Effector memory CD4-positive, alpha-beta T cell (primary cell): ENCODE measurements around the gene SYNM.

Experiments used
- DNase-seq, 3 donors: peaks; one replicate each; pipeline ENCODE4 v3.0.0-alpha.2; 2020
- H3K27ac ChIP-seq: 2 replicates; pipeline ENCODE4 v1.7.0; 2013; ENCODE audit warnings: mild to moderate bottlenecking, low read length, moderate library complexity; ENCODE audit not compliant: insufficient read depth, poor library complexity, severe bottlenecking
- H3K27me3 ChIP-seq: replicated peaks from 2 replicates; pipeline ENCODE4 v1.7.0; 2013; ENCODE audit warnings: mild to moderate bottlenecking, low read length; ENCODE audit not compliant: insufficient read depth, control insufficient read depth, poor library complexity, severe bottlenecking
- H3K36me3 ChIP-seq: 2 replicates; pipeline ENCODE4 v1.7.0; 2013; ENCODE audit warnings: mild to moderate bottlenecking, low read length, moderate library complexity; ENCODE audit not compliant: control insufficient read depth, insufficient read depth
- H3K4me1 ChIP-seq: 2 replicates; pipeline ENCODE4 v1.7.0; 2013; ENCODE audit warnings: low read length, mild to moderate bottlenecking; ENCODE audit not compliant: control insufficient read depth, insufficient read depth, poor library complexity, severe bottlenecking
- H3K4me3 ChIP-seq: 2 replicates; pipeline ENCODE4 v1.7.0; 2013; ENCODE audit warnings: low read length, low read depth, mild to moderate bottlenecking; ENCODE audit not compliant: insufficient read depth, poor library complexity, severe bottlenecking
- H3K9me3 ChIP-seq: 2 replicates; pipeline ENCODE4 v1.7.0; 2013; ENCODE audit warnings: mild to moderate bottlenecking, low read length, moderate library complexity; ENCODE audit not compliant: control insufficient read depth

The SYNM gene

DNA sequence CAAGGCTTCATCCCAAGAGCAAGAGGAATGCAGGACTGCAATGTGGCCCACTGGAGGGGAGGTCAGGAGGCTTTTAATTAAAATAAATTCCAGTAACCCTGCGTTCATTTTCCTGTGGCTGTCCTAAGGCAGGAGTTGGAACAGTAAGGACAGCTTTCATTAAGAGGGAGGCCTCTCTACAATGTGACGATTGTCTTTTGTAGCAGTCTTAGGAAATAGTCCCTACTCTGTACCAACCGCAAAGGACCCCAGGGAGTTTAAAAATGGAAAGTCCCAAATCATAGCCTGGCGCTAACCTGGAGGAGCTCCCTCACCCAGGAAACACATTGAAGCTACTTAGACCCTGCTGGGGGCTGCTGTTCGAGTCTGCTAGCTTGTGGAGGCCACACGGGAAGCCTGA lies 62.8 kb downstream of the SYNM start:
- H3K27ac ChIP-seq, result no peak overlapping the region
- H3K27me3 ChIP-seq, result no peaks in the 10 kb centered on the region
- no peaks in the 10 kb centered on the region for H3K4me1 ChIP-seq
- no peak for DNase-seq
- H3K4me3 ChIP-seq, result no peak overlapping the region
- H3K9me3 ChIP-seq, result no peaks in the 10 kb centered on the region
- H3K36me3 ChIP-seq, result no peaks in the 10 kb centered on the region

DNA sequence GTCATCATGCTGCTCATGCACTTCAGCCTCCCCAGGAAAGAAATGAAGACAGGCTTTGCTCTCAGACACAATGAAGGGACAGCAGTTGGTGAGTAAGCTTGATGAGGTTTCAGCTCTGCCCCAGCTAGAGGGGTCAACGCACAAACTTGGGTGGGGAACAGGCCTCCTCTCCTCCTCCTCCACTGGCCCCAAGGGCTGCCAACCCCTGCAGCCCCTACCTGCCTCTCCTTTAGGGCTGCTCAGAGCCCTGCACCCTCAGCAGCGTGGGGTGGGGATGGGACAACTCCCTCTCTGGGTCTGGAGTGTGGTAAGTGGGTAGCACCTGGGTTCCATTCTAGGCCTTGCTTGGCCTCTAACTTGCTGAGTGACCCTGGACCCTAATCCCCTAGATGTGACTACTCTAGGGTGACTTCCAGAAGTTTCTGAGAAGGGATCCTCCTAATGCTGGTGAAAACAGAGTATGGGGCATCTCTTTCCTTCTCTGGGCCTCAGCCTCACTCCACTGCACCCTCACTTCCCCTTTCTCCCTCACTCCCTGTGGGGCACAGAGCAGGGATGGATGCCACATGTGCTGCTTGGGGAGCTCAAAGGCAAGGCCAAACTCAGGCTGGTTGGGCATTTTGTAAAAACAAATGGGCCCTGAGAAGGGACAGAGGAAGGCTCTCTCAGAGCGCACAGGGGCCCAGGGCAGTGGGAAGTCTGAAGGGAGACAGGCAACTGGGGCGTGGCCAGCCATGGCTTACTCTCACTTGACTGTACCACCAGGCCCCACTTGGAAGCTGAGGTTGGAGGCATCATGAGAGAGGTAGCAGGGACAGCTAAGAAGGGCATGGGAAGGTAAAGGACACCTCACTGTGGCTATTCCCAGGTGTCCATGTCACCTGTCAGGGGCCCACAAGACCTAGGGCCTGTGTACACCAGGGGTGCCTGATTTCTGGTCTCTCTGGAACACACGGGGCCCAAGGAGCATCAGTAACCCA lies 64.0 kb downstream of the SYNM start:
- H3K9me3 ChIP-seq, result no peaks in the 10 kb centered on the region
- no peak overlapping the region for H3K27ac ChIP-seq
- no peaks in the 10 kb centered on the region for H3K4me1 ChIP-seq
- H3K4me3 ChIP-seq, result no peak overlapping the region
- DNase-seq, result no peak
- no peaks in the 10 kb centered on the region for H3K36me3 ChIP-seq
- no peaks in the 10 kb centered on the region for H3K27me3 ChIP-seq

DNA sequence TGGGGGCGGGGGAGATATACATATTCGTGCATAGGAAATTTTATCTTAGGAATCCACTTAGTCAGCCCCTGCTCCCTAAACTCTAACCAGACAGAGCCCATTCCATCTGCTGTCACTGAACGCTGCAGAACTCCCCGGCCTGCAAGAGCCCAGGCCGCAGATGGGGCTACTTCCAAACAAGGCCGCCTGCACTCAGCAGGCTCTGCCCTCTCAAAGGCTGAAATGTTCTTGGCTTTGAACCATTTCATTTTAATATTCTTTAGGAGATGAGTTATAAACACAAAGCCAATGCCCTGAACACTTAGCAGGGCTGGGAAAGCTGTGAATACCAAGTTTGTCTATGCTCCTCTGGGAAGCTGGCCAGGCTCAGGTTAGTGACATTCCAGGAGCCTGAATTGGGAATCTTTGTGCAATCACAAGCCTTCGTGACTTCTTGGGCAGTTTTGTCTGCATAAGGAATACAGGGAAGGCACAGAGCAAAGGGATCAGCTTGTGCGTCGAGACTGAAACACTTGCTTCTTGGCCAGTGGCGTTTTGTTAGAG lies 65.0 kb downstream of the SYNM start:
- DNase-seq, result no peak
- no peak overlapping the region for H3K27ac ChIP-seq
- H3K36me3 ChIP-seq, result no peaks in the 10 kb centered on the region
- no peaks in the 10 kb centered on the region for H3K9me3 ChIP-seq
- no peak overlapping the region for H3K4me3 ChIP-seq
- H3K27me3 ChIP-seq, result no peaks in the 10 kb centered on the region
- H3K4me1 ChIP-seq, result no peaks in the 10 kb centered on the region

DNA sequence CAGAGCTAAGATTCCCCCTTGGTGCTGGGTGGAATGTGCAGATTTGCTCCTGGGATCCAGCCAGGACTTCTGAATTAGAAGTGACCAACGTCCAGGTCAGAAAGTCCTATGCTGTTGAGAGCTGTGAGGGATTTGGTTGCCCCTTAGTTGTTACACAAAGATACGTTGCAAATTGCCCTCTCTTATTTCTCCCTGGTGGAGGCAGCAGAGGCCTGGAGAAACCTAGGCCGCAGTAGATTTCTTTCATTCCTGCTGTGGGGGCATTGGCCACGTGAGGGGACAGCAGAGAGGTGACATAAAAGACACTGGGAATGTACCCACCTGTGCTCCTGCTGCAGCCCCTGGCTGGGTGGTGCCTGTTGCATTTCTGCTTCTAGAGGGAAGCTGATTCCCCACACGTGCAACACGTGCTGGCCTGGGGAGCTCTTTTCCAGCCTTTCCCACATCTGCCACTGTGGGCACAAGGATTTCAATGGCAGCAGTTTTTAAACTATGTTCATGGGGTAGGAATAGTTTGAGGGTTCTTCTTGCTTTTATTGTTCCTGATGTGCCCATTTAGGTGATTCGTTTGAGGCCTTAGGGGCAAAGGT lies 65.7 kb downstream of the SYNM start:
- H3K27ac ChIP-seq, result no peak overlapping the region
- H3K4me3 ChIP-seq, result no peak overlapping the region
- no peaks in the 10 kb centered on the region for H3K27me3 ChIP-seq
- H3K4me1 ChIP-seq, result no peaks in the 10 kb centered on the region
- no peak for DNase-seq
- H3K36me3 ChIP-seq, result no peaks in the 10 kb centered on the region
- H3K9me3 ChIP-seq, result no peaks in the 10 kb centered on the region

DNA sequence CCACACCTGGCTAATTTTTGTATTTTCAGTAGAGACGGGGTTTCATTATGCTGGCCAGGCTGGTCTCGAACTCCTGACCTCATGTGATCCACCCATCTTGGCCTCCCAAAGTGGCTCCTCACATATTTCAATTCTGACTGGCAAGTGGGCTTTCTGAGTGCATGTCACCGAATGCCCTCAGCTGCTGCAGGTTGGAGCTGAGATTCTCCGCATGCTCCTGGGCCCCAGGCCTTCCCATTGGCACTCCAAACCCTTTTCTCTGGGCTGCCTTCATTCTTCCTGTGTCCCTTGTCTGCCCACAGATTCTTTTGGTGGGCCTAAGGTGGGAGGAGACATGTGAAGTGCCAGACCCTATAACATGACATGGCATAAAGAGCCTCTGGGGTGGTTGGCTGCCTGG lies 67.3 kb downstream of the SYNM start:
- Histone ChIP-seq H3K36me3 (no peaks in the 10 kb centered on the region), H3K4me3 (no peak overlapping the region), H3K4me1 (no peaks in the 10 kb centered on the region), H3K27ac (no peak overlapping the region), H3K9me3 (no peaks in the 10 kb centered on the region), H3K27me3 (no peaks in the 10 kb centered on the region)
- no peak for DNase-seq

DNA sequence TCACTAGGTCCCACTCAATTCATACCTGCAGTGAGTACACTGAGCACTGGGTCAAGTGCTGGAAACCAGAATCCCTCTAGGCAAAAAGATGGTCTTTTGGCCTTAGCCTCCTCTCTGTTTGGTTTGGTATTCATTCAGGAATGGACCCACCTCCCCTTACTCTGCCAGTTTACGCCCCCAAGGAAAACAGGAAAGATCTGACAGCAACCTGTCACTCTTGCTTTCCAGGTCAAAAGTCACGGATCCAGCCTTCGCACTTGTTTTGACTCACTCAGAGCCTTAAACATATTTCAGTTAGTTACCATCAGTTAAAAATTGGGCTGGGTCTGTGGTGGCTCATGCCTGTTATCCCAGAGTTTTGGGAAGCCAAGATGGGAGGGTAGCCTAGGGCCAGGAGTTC lies 68.1 kb downstream of the SYNM start:
- no peak overlapping the region for H3K27ac ChIP-seq
- H3K27me3 ChIP-seq, result no peaks in the 10 kb centered on the region
- H3K4me1 ChIP-seq, result no peaks in the 10 kb centered on the region
- no peak overlapping the region for H3K4me3 ChIP-seq
- H3K9me3 ChIP-seq, result no peaks in the 10 kb centered on the region
- DNase-seq, result no peak
- no peaks in the 10 kb centered on the region for H3K36me3 ChIP-seq

DNA sequence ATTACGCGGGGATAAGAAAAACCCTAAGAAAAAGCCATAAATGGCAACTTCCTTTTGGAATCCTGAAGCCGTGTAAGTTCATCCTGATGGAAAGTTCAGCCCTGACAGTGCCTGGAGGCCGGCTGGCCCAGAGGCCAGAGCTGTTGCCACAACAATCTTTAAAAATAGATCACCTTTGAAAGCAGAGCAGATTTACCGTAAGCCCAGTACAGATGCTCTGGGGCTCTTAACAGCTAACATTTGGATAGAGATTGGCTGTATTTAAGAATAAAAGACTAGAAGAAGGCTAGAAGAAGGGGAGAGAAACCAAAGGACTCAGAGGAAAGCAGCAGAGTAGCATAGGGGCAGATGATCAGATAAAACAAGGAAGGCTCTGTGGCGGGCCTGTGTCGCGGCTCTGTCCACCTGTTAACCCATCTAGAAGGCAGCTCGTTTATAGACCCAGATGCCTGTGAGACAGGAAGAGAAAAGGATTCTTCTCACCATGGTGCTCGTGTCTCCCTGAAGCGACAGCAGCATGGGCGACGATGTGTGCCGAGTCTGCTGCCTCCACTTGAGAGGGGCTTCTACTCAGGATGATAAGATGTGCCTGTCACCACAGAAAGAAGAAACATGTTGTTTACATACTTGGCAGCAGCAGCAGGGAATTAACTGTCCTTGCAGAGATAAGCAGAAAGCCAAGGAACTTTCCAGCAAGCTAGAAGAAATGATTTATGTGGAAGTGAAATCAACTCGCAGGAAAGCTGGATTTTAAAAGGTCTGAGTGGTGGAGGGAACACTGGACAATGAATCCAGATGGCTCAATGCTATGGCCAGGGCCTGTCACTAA lies 69.9 kb downstream of the SYNM start:
- H3K36me3 ChIP-seq, result no peaks in the 10 kb centered on the region
- H3K27ac ChIP-seq, result no peak overlapping the region
- no peak for DNase-seq
- no peaks in the 10 kb centered on the region for H3K27me3 ChIP-seq
- H3K9me3 ChIP-seq, result no peaks in the 10 kb centered on the region
- no peaks in the 10 kb centered on the region for H3K4me1 ChIP-seq
- no peak overlapping the region for H3K4me3 ChIP-seq

DNA sequence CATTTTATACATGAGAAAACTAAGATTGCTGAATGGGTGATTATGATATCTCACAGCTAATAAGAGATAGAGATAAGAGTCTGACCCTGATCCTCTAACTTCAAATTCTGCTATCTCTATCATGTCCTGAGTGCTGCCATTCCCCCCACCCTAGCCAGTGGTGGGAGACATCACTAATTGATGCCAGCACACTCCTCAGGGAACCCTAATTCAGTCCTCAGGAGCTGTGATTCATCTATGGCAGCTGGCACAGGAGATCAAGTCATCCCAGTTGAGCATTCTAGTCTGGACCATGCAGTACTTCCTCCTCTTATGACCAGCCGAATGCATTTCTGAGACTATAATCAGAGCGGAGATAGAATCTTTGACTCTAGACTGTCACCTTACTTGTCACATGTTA lies 71.9 kb downstream of the SYNM start:
- Histone ChIP-seq H3K4me3 (no peak overlapping the region), H3K27me3 (no peaks in the 10 kb centered on the region), H3K27ac (no peak overlapping the region), H3K36me3 (no peaks in the 10 kb centered on the region), H3K9me3 (no peaks in the 10 kb centered on the region), H3K4me1 (no peaks in the 10 kb centered on the region)
- DNase-seq, result no peak

DNA sequence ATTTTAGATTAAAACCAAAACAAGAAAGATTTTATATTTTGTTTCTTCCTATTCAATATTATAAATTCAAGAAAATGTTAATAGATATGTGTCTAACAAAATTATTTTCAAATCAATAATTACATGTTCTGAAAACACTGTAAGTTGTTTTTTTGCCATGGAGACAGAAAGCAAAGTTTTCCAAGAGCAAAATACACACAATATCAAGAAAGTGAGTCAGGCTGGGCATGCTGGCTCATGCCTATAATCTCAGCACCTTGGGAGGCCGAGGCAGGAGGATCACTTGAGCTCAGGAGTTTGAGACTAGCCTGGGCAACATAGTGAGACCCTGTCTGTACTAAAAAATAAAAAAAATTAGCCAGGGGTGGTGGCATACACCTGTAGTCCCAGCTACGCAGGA lies 72.8 kb downstream of the SYNM start:
- H3K4me3 ChIP-seq, result no peak overlapping the region
- DNase-seq, result no peak
- H3K36me3 ChIP-seq, result no peaks in the 10 kb centered on the region
- no peaks in the 10 kb centered on the region for H3K27me3 ChIP-seq
- no peaks in the 10 kb centered on the region for H3K9me3 ChIP-seq
- H3K27ac ChIP-seq, result no peak overlapping the region
- no peaks in the 10 kb centered on the region for H3K4me1 ChIP-seq
